ENCODE data around the gene STK10.

STK10 gene

GRCh38 chr5:172048539-172049101 is 139.4 kb downstream of the STK10 start:
- no peak for DNase-seq

DNA sequence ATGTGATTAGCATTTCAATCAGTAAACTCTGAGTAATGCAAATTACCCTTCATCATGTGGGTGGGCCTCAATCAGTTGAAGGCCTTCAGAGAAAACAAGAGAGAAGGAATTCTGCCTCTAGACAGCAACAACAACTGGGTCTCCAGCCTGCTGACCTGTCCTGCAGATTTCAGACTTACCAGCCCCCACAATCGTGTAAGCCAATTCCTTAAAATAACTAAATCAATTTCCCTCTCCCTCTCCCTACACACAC is 139.9 kb downstream of the STK10 start:
- DNase-seq = no peak

DNA sequence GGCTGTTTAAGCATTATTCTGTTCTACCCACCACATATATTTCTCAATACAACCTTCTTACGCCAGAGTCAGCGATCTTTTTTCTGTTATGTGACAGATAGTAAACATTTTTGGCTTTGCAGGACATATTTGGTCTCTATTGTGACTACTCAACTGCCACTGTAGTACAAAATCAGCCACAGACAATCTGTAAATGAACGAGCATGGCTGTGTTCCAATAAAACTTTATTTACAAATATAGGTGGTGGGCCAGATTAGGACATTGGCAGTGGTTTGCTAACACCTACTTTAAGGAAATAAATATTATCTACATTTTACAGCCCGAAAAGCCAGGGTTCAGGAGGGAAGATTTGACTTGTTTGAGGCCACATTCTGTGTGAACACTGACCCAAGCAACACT is 141.4 kb downstream of the STK10 start:
- no peak for DNase-seq

DNA sequence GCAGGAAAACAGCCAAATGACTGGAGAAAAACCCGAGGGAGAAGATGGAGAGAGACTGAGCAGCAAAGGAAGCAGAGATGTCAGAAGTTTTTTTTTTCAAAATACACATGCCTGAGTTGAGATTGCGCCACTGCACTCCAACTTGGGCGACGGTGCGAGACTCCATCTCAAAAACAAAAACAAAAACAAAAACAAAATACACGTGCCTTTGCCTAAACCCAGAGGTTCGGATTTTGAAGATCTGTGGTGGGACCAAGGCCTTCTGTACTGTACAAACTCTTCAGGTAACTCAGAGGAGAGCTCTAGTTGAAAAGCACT is 142.8 kb downstream of the STK10 start:
- DNase-seq = no peak

- no peak for DNase-seq
Measured at GRCh38 chr5:172044631-172045314, 143.3 kb downstream of the STK10 start.

- no peak for DNase-seq
Measured at GRCh38 chr5:172043865-172044264, 144.2 kb downstream of the STK10 start.

- no peak for DNase-seq
Measured at GRCh38 chr5:172042183-172042582, 145.8 kb downstream of the STK10 start.

- no peak for DNase-seq
Measured at GRCh38 chr5:172038167-172038566, 149.9 kb downstream of the STK10 start.

- no peak for DNase-seq
Measured at GRCh38 chr5:172035049-172035448, 153.0 kb downstream of the STK10 start.

DNA sequence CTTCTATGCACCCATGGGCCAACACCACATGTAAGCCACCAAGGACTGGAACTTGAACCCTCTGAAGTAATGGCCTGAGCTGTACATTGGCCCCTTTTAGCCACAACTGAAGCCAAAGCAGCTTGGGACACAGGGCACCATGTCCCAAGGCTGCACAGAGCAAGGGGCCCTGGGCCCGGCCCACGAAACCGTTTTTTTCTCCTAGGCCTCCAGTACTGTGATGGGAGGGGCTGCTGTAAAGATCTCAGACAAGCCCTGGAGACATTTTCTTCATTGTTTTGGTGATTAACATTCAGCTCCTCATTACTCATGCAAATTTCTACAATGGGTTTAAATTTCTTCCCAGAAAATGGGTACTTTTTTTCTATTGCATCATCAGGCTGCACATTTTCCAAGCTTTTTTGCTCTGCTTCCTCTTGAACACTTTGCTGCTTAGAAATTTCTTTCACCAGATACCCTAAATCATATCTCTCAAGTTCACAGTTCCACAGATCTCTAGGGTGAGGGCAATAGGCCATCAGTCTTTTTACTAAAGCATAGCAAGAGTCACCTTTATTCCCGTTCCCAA is 156.0 kb downstream of the STK10 start:
- no peak for DNase-seq

DNA sequence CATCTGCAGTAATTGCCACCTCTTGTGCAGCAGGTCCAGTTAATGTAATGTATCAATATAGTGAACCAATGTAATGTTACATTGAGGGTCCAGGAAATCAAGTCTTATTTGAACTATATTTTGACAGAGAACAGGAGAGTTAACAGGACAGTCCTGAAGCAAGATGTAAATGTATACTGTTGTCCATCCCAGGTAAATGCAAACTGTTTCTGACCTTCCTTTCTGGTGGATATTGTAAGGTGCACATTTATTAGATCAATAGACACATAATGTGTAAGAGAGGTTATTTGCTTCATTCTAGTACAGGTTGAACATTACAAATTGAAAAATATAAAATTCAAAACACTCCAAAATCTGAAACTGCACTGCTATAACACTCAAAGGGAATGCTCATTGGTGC is 158.1 kb downstream of the STK10 start:
- DNase-seq = no peak

- no peak for DNase-seq
Measured at GRCh38 chr5:172028167-172028566, 159.9 kb downstream of the STK10 start.

DNA sequence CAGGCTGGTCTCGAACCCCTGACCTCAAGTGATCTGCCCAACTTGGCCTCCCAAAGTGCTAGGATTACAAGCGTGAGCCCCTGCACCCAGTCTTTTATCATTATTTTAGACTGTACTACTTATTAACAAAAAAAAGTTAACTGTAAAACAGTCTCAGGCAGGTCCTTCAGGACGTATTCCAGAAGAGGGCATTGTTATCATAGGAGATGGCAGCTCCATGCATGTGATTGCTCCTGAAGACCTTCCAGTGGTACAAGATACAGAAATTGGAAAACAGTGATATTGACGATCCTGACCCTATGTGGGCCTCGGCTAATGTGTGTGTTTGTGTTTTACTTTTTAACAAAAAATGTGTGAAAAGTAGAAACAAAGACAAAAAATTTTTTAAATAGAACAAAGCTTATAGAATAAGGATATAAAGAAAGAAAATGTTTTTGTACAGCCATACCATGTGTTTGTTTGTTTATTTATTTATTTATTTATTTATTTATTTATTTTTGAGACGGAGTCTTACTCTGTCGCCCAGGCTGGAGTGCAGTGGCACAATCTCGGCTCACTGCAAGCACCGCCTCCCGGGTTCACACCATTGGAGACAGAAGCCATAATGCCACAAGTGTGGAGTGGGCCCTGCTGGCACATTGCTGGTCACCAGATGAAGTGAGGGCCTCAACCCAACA is 167.8 kb downstream of the STK10 start:
- peak; percentile 19 for DNase-seq

DNA sequence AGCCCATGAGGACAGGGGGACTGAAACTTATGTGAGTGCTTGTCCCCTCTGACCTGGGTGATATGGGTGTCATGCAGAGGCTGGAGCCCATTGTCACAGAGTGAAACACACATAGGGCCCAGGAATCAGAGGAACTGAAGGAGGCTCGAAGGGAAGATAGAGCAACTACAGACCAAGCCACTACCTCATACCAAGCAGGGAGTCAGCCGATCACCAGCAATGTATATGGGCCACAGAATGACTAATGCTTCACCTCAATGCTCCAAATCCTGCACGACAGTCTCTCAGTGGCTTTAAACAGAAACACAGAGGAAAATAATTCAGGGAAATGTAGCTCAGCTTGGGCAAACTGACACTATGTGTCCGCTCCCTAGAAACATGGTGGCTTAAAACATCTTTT is 172.7 kb downstream of the STK10 start:
- no peak for DNase-seq

GRCh38 chr5:172010278-172010677 is 177.7 kb downstream of the STK10 start:
- DNase-seq = peak; percentile 68

DNA sequence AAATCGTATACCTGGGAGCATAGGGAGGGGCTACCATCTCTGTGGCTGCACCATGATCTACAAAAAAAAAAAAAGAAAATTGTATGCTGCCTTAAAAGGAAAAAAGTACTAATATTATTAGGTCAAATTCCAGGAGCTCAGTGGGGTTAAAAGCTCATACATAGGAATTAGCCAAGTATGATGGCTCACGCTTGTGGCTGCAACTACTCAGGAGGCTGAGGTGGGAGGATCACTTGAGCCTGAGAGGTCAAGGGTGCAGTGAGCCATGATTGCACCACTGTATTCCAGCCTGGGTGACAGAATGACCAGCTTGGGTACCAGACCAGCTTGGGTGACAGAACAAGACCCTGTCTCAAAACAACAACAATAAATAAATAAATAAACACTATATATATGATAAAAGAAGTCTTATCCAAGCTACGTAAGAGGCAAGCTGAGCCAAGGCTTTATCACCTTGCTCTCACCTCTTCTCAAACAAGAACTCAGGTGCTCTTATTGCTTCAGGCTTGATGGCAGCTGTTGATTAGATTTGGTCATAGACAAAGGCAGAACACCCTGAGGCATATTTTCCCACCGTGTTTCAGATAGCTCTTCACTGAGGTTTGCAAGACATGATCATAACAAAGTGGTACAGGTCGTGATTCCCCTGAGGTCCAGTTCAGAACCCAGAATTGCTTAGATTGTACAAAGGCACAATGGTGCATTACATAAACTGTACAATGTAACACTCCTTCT is 178.3 kb downstream of the STK10 start:
- DNase-seq = peak; percentile 17

- no peak for DNase-seq
Measured at GRCh38 chr5:172008689-172009141, 179.3 kb downstream of the STK10 start.

- DNase-seq = no peak
Measured at GRCh38 chr5:172008111-172008455, 179.9 kb downstream of the STK10 start.

GRCh38 chr5:172007175-172008110 is 180.6 kb downstream of the STK10 start:
- DNase-seq = peak; percentile 68

GRCh38 chr5:172006321-172007174 is 181.5 kb downstream of the STK10 start, which contains the start of gene FBXW11:
Gene FBXW11, minus strand, starts transcription at chr5:172006638. Its CDS starts 136 bp downstream, at chr5:172006502.
- DNase-seq = peak; percentile 99

GRCh38 chr5:172005708-172006320 is 182.2 kb downstream of the STK10 start:
- DNase-seq = peak; percentile 74

All from DMS53 (cell line).